K562 (cell line): ENCODE results near the gene SLX9. TPM values are rescaled to one million over a fixed set of nuclear protein-coding genes. Genes with fewer than 3 reads are reported as not detected.

ENCODE experiments used
- ATF3 ChIP-seq, 2 experiments: fragments of 450-650 bp in 1 of 2; sonication (generic) in 1 of 2; formaldehyde crosslinking in 1 of 2; IDR thresholded peaks in 1 of 2; conservative IDR thresholded peaks in 1 of 2; 2 replicates each; pipeline versions ENCODE4 v1.6.1 to v1.8.1; 2016 to 2023; ENCODE audit warnings: mild to moderate bottlenecking in 2 of 2, moderate library complexity in 2 of 2, inconsistent platforms in 1 of 2, missing genetic modification reagents in 1 of 2
- CAMTA2 ChIP-seq: fragments of 250-450 bp; sonication (Bioruptor Pico); conservative IDR thresholded peaks from 2 replicates; pipeline ENCODE4 v1.5.1; 2022
- ELK3 ChIP-seq: fragments of 450-650 bp; formaldehyde crosslinking; IDR thresholded peaks from 2 replicates; pipeline ENCODE4 v1.4.0; 2020; ENCODE audit warnings: mild to moderate bottlenecking
- KAT7 ChIP-seq: sonication (generic); formaldehyde crosslinking; IDR thresholded peaks from 2 replicates; pipeline ENCODE4 v1.8.0; 2022; ENCODE audit warnings: missing genetic modification reagents, mild to moderate bottlenecking, borderline replicate concordance
- NFIC ChIP-seq: fragments of 450-650 bp; IDR thresholded peaks from 2 replicates; pipeline ENCODE4 v1.6.1; 2017; ENCODE audit warnings: mild to moderate bottlenecking, inconsistent platforms
- POLR2B ChIP-seq: fragments of 450-650 bp; IDR thresholded peaks from 2 replicates; pipeline ENCODE4 v1.6.1; 2018; ENCODE audit warnings: low read depth; ENCODE audit not compliant: partially characterized antibody
- RCOR1 ChIP-seq, 2 experiments: IDR thresholded peaks; 2 replicates each; pipeline ENCODE4 v1.6.1; 2012; ENCODE audit warnings: low read depth in 2 of 2, low read length in 2 of 2, borderline replicate concordance in 1 of 2, improper control_type of control experiment in 1 of 2
- RFX7 ChIP-seq: fragments of 250-450 bp; sonication (Bioruptor Pico); IDR thresholded peaks from 2 replicates; pipeline ENCODE4 v1.5.1; 2021; ENCODE audit warnings: mild to moderate bottlenecking
- SOX6 ChIP-seq: fragments of 450-650 bp; IDR thresholded peaks from 2 replicates; pipeline ENCODE4 v1.6.1; 2014; ENCODE audit warnings: mild to moderate bottlenecking
- TCF7L2 ChIP-seq: fragments of 150-350 bp; IDR thresholded peaks from 2 replicates; pipeline ENCODE4 v1.6.1; 2016; ENCODE audit warnings: low read depth, mild to moderate bottlenecking, low read length, moderate library complexity
- ZNF12 ChIP-seq: sonication (generic); formaldehyde crosslinking; IDR thresholded peaks from 2 replicates; pipeline ENCODE4 v1.4.0; 2020; ENCODE audit warnings: mild to moderate bottlenecking, missing genetic modification reagents
- ZNF780A ChIP-seq: fragments of 250-450 bp; sonication (Bioruptor Pico); IDR thresholded peaks from 2 replicates; pipeline ENCODE4 v1.5.0; 2021; ENCODE audit warnings: mild to moderate bottlenecking
- polyA plus RNA-seq, 8 experiments: library from polyadenylated mRNA; depleted of rRNA in 4 of 8; stranded (reverse) in 5 of 8; unstranded in 3 of 8; fragments of >200 nt; fragmentation: Nextera tagmentation in 2 of 8; fragmentation: Illumina TruSeq in 1 of 8; extraction: Ambion mirVana in 2 of 8; extraction: Trizol in 1 of 8; gene quantifications; 2 replicates each; pipeline versions ENCODE4 v1.2.1 to v1.2.3, GENCODE V29; 2011 to 2014; ENCODE audit warnings: inconsistent platforms in 1 of 8, missing spikeins in 1 of 8
- total RNA-seq, 7 experiments: library from RNA; depleted of rRNA in 6 of 7; stranded (reverse); fragments of >200 nt in 6 of 7; fragmentation: Illumina TruSeq in 2 of 7; extraction: Trizol in 2 of 7; gene quantifications; 2 replicates each; pipeline versions ENCODE4 v1.2.1 to v1.2.3, GENCODE V29; 2011 to 2021; ENCODE audit warnings: low replicate concordance in 1 of 7
- TF ChIP-seq, protein P1 (sequence below): sonication (generic); formaldehyde crosslinking; IDR thresholded peaks from 2 replicates; pipeline ENCODE4 v1.5.0; 2020; ENCODE audit warnings: missing genetic modification reagents
- TF ChIP-seq, protein P2 (sequence below): fragments of 450-650 bp; IDR thresholded peaks from 2 replicates; pipeline ENCODE4 v1.6.1; 2017; ENCODE audit warnings: antibody characterized with exemption, mild to moderate bottlenecking
- TF ChIP-seq, protein P3 (sequence below): fragments of 450-650 bp; IDR thresholded peaks from 2 replicates; pipeline ENCODE4 v1.6.1; 2018; ENCODE audit not compliant: partially characterized antibody

The SLX9 gene
- total and polyA plus RNA-seq, 9 of the 15 experiments (the other 6 are each of a cell fraction or from before 2014, with no cell fraction given) = 1.2 to 75.5 (median 16.5) TPM

DNA sequence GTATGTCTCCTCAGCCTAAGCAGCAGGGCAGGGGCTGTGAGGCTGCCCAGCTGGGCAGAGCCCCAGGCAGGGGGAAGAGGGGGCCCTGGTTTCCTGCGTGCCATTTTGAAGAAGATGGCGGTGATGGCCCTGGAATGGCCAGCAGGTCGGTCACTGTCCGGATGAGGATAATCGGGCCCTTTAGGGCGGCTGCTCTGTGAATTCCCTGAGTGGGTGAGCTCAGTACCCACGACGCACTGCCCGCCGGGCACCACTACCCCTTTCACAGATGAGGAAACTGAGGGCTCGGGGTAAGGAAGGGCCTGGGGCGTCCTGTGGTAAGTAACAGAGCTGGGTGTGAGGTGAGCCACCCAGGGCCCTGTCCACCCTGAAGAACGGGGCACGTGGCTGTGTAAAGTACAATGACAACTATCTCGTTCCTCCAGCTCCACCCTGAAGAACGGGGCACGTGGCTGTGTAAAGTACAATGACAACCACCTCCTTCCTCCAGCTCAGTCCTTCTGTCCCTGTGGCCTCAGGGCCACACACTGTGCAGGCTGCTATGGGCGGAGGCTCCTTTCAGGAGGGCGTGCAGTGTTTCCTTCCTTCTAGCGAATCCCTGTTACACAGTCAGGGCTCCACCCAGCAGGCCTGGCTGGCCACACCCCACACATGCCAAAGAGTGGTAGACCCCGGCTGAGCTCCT, 42.4 kb upstream of the SLX9 start (continued):
- no peak for TF ChIP-seq ATF3 (IDR thresholded peaks at IDR 0.05)
- no peak for TF ChIP-seq ATF3 (CRISPR knock-in tag; conservative IDR thresholded peaks at IDR 0.05)
- TF ChIP-seq NFIC = no peak
- no peak for TF ChIP-seq RFX7 (CRISPR knock-in tag)
- TF ChIP-seq ELK3 (CRISPR knock-in tag) = no peak
- TF ChIP-seq, protein P1, sequence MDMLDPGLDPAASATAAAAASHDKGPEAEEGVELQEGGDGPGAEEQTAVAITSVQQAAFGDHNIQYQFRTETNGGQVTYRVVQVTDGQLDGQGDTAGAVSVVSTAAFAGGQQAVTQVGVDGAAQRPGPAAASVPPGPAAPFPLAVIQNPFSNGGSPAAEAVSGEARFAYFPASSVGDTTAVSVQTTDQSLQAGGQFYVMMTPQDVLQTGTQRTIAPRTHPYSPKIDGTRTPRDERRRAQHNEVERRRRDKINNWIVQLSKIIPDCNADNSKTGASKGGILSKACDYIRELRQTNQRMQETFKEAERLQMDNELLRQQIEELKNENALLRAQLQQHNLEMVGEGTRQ (CRISPR knock-in tag) = peak; percentile 35; the same call in 1 of the 2 replicates
- no peak for TF ChIP-seq RCOR1 (IDR thresholded peaks at IDR 0.05; ENCODE audit: borderline replicate concordance in 1 of 2, low read depth in 2 of 2, low read length in 2 of 2)
- no peak for TF ChIP-seq POLR2B
- no peak for TF ChIP-seq TCF7L2
- TF ChIP-seq ZNF12 (CRISPR knock-in tag) = no peak
- no peak for TF ChIP-seq ZNF780A (CRISPR knock-in tag)
- peak; percentile 72; the same call in 1 of the 2 replicates for TF ChIP-seq SOX6
- TF ChIP-seq CAMTA2 (CRISPR knock-in tag) = no peak
- TF ChIP-seq, protein P2, sequence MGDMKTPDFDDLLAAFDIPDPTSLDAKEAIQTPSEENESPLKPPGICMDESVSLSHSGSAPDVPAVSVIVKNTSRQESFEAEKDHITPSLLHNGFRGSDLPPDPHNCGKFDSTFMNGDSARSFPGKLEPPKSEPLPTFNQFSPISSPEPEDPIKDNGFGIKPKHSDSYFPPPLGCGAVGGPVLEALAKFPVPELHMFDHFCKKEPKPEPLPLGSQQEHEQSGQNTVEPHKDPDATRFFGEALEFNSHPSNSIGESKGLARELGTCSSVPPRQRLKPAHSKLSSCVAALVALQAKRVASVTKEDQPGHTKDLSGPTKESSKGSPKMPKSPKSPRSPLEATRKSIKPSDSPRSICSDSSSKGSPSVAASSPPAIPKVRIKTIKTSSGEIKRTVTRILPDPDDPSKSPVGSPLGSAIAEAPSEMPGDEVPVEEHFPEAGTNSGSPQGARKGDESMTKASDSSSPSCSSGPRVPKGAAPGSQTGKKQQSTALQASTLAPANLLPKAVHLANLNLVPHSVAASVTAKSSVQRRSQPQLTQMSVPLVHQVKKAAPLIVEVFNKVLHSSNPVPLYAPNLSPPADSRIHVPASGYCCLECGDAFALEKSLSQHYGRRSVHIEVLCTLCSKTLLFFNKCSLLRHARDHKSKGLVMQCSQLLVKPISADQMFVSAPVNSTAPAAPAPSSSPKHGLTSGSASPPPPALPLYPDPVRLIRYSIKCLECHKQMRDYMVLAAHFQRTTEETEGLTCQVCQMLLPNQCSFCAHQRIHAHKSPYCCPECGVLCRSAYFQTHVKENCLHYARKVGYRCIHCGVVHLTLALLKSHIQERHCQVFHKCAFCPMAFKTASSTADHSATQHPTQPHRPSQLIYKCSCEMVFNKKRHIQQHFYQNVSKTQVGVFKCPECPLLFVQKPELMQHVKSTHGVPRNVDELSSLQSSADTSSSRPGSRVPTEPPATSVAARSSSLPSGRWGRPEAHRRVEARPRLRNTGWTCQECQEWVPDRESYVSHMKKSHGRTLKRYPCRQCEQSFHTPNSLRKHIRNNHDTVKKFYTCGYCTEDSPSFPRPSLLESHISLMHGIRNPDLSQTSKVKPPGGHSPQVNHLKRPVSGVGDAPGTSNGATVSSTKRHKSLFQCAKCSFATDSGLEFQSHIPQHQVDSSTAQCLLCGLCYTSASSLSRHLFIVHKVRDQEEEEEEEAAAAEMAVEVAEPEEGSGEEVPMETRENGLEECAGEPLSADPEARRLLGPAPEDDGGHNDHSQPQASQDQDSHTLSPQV = no peak
- TF ChIP-seq, protein P3, sequence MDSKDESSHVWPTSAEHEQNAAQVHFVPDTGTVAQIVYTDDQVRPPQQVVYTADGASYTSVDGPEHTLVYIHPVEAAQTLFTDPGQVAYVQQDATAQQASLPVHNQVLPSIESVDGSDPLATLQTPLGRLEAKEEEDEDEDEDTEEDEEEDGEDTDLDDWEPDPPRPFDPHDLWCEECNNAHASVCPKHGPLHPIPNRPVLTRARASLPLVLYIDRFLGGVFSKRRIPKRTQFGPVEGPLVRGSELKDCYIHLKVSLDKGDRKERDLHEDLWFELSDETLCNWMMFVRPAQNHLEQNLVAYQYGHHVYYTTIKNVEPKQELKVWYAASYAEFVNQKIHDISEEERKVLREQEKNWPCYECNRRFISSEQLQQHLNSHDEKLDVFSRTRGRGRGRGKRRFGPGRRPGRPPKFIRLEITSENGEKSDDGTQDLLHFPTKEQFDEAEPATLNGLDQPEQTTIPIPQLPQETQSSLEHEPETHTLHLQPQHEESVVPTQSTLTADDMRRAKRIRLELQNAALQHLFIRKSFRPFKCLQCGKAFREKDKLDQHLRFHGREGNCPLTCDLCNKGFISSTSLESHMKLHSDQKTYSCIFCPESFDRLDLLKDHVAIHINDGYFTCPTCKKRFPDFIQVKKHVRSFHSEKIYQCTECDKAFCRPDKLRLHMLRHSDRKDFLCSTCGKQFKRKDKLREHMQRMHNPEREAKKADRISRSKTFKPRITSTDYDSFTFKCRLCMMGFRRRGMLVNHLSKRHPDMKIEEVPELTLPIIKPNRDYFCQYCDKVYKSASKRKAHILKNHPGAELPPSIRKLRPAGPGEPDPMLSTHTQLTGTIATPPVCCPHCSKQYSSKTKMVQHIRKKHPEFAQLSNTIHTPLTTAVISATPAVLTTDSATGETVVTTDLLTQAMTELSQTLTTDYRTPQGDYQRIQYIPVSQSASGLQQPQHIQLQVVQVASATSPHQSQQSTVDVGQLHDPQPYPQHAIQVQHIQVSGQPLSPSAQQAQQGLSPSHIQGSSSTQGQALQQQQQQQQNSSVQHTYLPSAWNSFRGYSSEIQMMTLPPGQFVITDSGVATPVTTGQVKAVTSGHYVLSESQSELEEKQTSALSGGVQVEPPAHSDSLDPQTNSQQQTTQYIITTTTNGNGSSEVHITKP = no peak
- no peak for TF ChIP-seq KAT7 (CRISPR knock-in tag)
